ENCODE data around the gene EIF2B2.

The EIF2B2 gene

GRCh38 chr14:74974364-74975058 is 28.2 kb upstream of the EIF2B2 start:
- no peak for DNase-seq (ENCODE audit: low spot score)

GRCh38 chr14:74975059-74975810 is 27.5 kb upstream of the EIF2B2 start:
- DNase-seq (ENCODE audit: low spot score) = no peak

GRCh38 chr14:74976264-74977113 is 26.2 kb upstream of the EIF2B2 start:
- no peak for DNase-seq (ENCODE audit: low spot score)

GRCh38 chr14:74977164-74977900 is 25.4 kb upstream of the EIF2B2 start:
- no peak for DNase-seq (ENCODE audit: low spot score)

- DNase-seq (ENCODE audit: low spot score) = no peak
Observed at GRCh38 chr14:74977901-74978385, 24.8 kb upstream of the EIF2B2 start.

GRCh38 chr14:74978416-74978947 is 24.2 kb upstream of the EIF2B2 start:
- no peak for DNase-seq (ENCODE audit: low spot score)

- no peak for DNase-seq (ENCODE audit: low spot score)
Observed at GRCh38 chr14:74979029-74979428, 23.7 kb upstream of the EIF2B2 start.

GRCh38 chr14:74979442-74980397 is 23.0 kb upstream of the EIF2B2 start:
- DNase-seq (ENCODE audit: low spot score) = no peak

- no peak for DNase-seq (ENCODE audit: low spot score)
Observed at GRCh38 chr14:74980398-74980730, 22.4 kb upstream of the EIF2B2 start.

- DNase-seq (ENCODE audit: low spot score) = no peak
Observed at GRCh38 chr14:74980731-74981461, 21.8 kb upstream of the EIF2B2 start.

- DNase-seq (ENCODE audit: low spot score) = no peak
Observed at GRCh38 chr14:74981462-74981782, 21.3 kb upstream of the EIF2B2 start.

- DNase-seq (ENCODE audit: low spot score) = no peak
Observed at GRCh38 chr14:74981833-74982232, 20.9 kb upstream of the EIF2B2 start.

GRCh38 chr14:74982661-74983060 is 20.1 kb upstream of the EIF2B2 start:
- no peak for DNase-seq (ENCODE audit: low spot score)

- DNase-seq (ENCODE audit: low spot score) = no peak
Observed at GRCh38 chr14:74983343-74983742, 19.4 kb upstream of the EIF2B2 start.

GRCh38 chr14:74984236-74985027 is 18.3 kb upstream of the EIF2B2 start:
- DNase-seq (ENCODE audit: low spot score) = no peak

GRCh38 chr14:74985028-74985310 is 17.8 kb upstream of the EIF2B2 start:
- DNase-seq (ENCODE audit: low spot score) = no peak

- DNase-seq (ENCODE audit: low spot score) = no peak
Observed at GRCh38 chr14:74985806-74986205, 16.9 kb upstream of the EIF2B2 start.

- DNase-seq (ENCODE audit: low spot score) = no peak
Observed at GRCh38 chr14:74988131-74988530, 14.6 kb upstream of the EIF2B2 start.

- no peak for DNase-seq (ENCODE audit: low spot score)
Observed at GRCh38 chr14:74988993-74989392, 13.7 kb upstream of the EIF2B2 start.
